HCT116 (cell line): ENCODE measurements around the gene PTCD1. TPM values are rescaled to one million over a fixed set of nuclear protein-coding genes. Genes with fewer than 3 reads are reported as not detected.

Experiments
- ATAC-seq: fragments of 200-7000 bp; cut with Tn5 transposase; 2 replicates; pipeline ENCODE4 v1.9.1; 2020; ENCODE audit warnings: mild to moderate bottlenecking, moderate library complexity
- BruUV-seq: library from RNA; stranded (reverse); fragments of 400-500 nt; replicated peaks from 2 replicates; lab custom pipeline; 2021; lab: Mats Ljungman, UMichigan
- CTCF ChIA-PET: fragments of 300-600 bp; sonication (Branson Sonifier 250); formaldehyde crosslinking; loops from one replicate; lab custom pipeline; 2021; ENCODE audit warnings: antibody characterized with exemption; lab: Charles Lee
- POLR2A ChIA-PET: fragments of 300-600, 350-600 bp; sonication (Branson Sonifier 250); formaldehyde crosslinking; loops from one replicate; lab custom pipeline; 2021; ENCODE audit warnings: antibody characterized with exemption; lab: Charles Lee
- RAD21 ChIA-PET, 2 experiments: fragments of 300-600 bp; sonication (Branson Sonifier 250); formaldehyde crosslinking; loops; one replicate each; lab custom pipeline; 2023; ENCODE audit warnings: low total read pairs in 2 of 2; ENCODE audit not compliant: uncharacterized antibody in 2 of 2, unreplicated experiment in 2 of 2, low non-redundant PET in 1 of 2; lab: Charles Lee
- DNase-seq: peaks from one replicate; pipeline ENCODE4 v3.0.0-alpha.2; 2010; ENCODE audit warnings: low read depth, low spot score
- H2AFZ ChIP-seq: fragments of 200-600 bp; shearing (Covaris generic), sonication (generic); 2 replicates; pipeline ENCODE4 v1.6.1; 2017; ENCODE audit warnings: low read depth, mixed run types, mixed read lengths, antibody characterized with exemption, low read length; ENCODE audit not compliant: poor library complexity, severe bottlenecking
- H3K27ac ChIP-seq: 2 replicates; pipeline ENCODE4 v1.5.1; 2012; ENCODE audit warnings: low read depth, low read length
- H3K27me3 ChIP-seq: fragments of 200-600 bp; sonication (generic); 2 replicates; pipeline ENCODE4 v1.6.1; 2016; ENCODE audit warnings: mixed run types, low read length, mixed read lengths; ENCODE audit not compliant: insufficient read depth
- H3K36me3 ChIP-seq, 2 experiments: fragments of 200-500 bp in 1 of 2; fragments of 200-600 bp in 1 of 2; sonication (Bioruptor generic) in 1 of 2; sonication (generic) in 1 of 2; 2 replicates each; pipeline versions ENCODE4 v1.5.1 to v1.6.1; 2014 to 2016; ENCODE audit warnings: low read length in 2 of 2, inconsistent platforms in 1 of 2, mixed read lengths in 1 of 2, mixed run types in 1 of 2; ENCODE audit not compliant: insufficient read depth in 2 of 2, control insufficient read depth in 1 of 2
- H3K4me1 ChIP-seq, 2 experiments: fragments of 200-600 bp in 1 of 2; sonication (generic) in 1 of 2; 2 replicates each; pipeline versions ENCODE4 v1.5.1 to v1.6.1; 2012 to 2017; ENCODE audit warnings: low read length in 2 of 2, inconsistent platforms in 1 of 2, mild to moderate bottlenecking in 1 of 2, mixed read lengths in 1 of 2, mixed run types in 1 of 2, moderate library complexity in 1 of 2; ENCODE audit not compliant: insufficient read depth in 2 of 2, control insufficient read depth in 1 of 2
- H3K4me2 ChIP-seq: fragments of 200-600 bp; sonication (generic); 2 replicates; pipeline ENCODE4 v1.6.1; 2017; ENCODE audit warnings: mixed run types, low read length, mixed read lengths
- H3K4me3 ChIP-seq, 2 experiments: fragments of 200-600 bp in 1 of 2; sonication (generic) in 1 of 2; replicated peaks in 1 of 2; 2 replicates each; pipeline ENCODE4 v1.5.1; 2011 to 2016; ENCODE audit warnings: low read length in 2 of 2, control low read depth in 1 of 2, low read depth in 1 of 2, mild to moderate bottlenecking in 1 of 2, mixed read lengths in 1 of 2, mixed run types in 1 of 2
- H3K79me2 ChIP-seq: fragments of 200-600 bp; sonication (generic); 2 replicates; pipeline ENCODE4 v1.6.1; 2017; ENCODE audit warnings: mild to moderate bottlenecking, mixed run types, low read length, moderate library complexity, mixed read lengths; ENCODE audit not compliant: insufficient read depth
- H3K9ac ChIP-seq: fragments of 200-600 bp; sonication (generic); 2 replicates; pipeline ENCODE4 v1.6.1; 2016; ENCODE audit warnings: low read length, mixed read lengths
- H3K9me2 ChIP-seq: fragments of 200-600 bp; sonication (generic), shearing (Covaris generic); 2 replicates; pipeline ENCODE4 v1.6.1; 2017; ENCODE audit warnings: mixed run types, mild to moderate bottlenecking, moderate library complexity; ENCODE audit not compliant: insufficient read depth
- H3K9me3 ChIP-seq, 2 experiments: fragments of 200-500 bp in 1 of 2; fragments of 200-600 bp in 1 of 2; sonication (Bioruptor generic) in 1 of 2; sonication (generic) in 1 of 2; 2 replicates each; pipeline ENCODE4 v1.6.1; 2014 to 2017; ENCODE audit warnings: low read length in 2 of 2, mixed read lengths in 2 of 2, inconsistent platforms in 1 of 2, low read depth in 1 of 2, mild to moderate bottlenecking in 1 of 2, mixed run types in 1 of 2, moderate library complexity in 1 of 2; ENCODE audit not compliant: control insufficient read depth in 1 of 2, insufficient read depth in 1 of 2
- H4K20me1 ChIP-seq: fragments of 200-600 bp; sonication (generic), shearing (Covaris generic); 2 replicates; pipeline ENCODE4 v1.6.1; 2017; ENCODE audit warnings: mixed run types, mild to moderate bottlenecking, moderate library complexity; ENCODE audit not compliant: insufficient read depth
- CBX3 ChIP-seq: IDR thresholded peaks from 2 replicates; pipeline ENCODE4 v1.6.1; 2012; ENCODE audit warnings: low read depth
- CEBPB ChIP-seq: IDR thresholded peaks from 2 replicates; pipeline ENCODE4 v1.6.1; 2012; ENCODE audit warnings: low read depth
- EGR1 ChIP-seq: IDR thresholded peaks from 2 replicates; pipeline ENCODE4 v1.6.1; 2012; ENCODE audit warnings: low read depth
- ELF1 ChIP-seq: IDR thresholded peaks from 2 replicates; pipeline ENCODE4 v1.6.1; 2012; ENCODE audit warnings: low read depth, borderline replicate concordance
- EZH2 ChIP-seq: fragments of 200-600 bp; sonication (generic); IDR thresholded peaks from 2 replicates; pipeline ENCODE4 v1.6.1; 2017; ENCODE audit warnings: antibody characterized with exemption, mixed run types
- EZH2phosphoT487 ChIP-seq: fragments of 200-600 bp; IDR thresholded peaks from 2 replicates; pipeline ENCODE4 v1.6.1; 2018; ENCODE audit warnings: antibody characterized with exemption, borderline replicate concordance
- JUND ChIP-seq: IDR thresholded peaks from 2 replicates; pipeline ENCODE4 v1.6.1; 2012
- POLR2A ChIP-seq: IDR thresholded peaks from 2 replicates; pipeline ENCODE4 v1.7.0; 2011; ENCODE audit warnings: borderline replicate concordance; ENCODE audit not compliant: insufficient read depth, insufficient read length; ENCODE audit errors: extremely low read depth
- RAD21 ChIP-seq: IDR thresholded peaks from 2 replicates; pipeline ENCODE4 v1.6.1; 2012; ENCODE audit warnings: low read depth, mild to moderate bottlenecking
- SIN3A ChIP-seq: IDR thresholded peaks from 2 replicates; pipeline ENCODE4 v1.6.1; 2012; ENCODE audit warnings: low read depth
- SP1 ChIP-seq: IDR thresholded peaks from 2 replicates; pipeline ENCODE4 v1.6.1; 2012; ENCODE audit warnings: low read depth
- SRF ChIP-seq: IDR thresholded peaks from 2 replicates; pipeline ENCODE4 v1.6.1; 2012; ENCODE audit warnings: low read depth
- ZFX ChIP-seq: fragments of 450-650 bp; IDR thresholded peaks from 2 replicates; pipeline ENCODE4 v1.6.1; 2017
- ZNF274 ChIP-seq: fragments of 200-500 bp; sonication (Bioruptor generic); IDR thresholded peaks from 2 replicates; pipeline ENCODE4 v1.6.1; 2014; ENCODE audit warnings: mild to moderate bottlenecking, low read depth, low read length, inconsistent platforms
- intact Hi-C: fragments of 100-400 bp; cut with micrococcal nuclease; formaldehyde crosslinking; loops from 2 replicates; pipeline ENCODE4 v1.10.0; 2022
- total RNA-seq: library from RNA; stranded (reverse); gene quantifications from one replicate; pipeline ENCODE4 v1.2.1, GENCODE V29; 2021; ENCODE audit not compliant: unreplicated experiment
- TF ChIP-seq, protein P1 (sequence below): IDR thresholded peaks from 2 replicates; pipeline ENCODE4 v1.6.1; 2012
- TF ChIP-seq, protein P2 (sequence below): IDR thresholded peaks from 2 replicates; pipeline ENCODE4 v1.6.1; 2011; ENCODE audit warnings: mild to moderate bottlenecking, low read length, moderate library complexity; ENCODE audit not compliant: insufficient replicate concordance; ENCODE audit errors: extremely low read depth
- TF ChIP-seq, protein P3 (sequence below), 3 experiments: fragments of 200-600 bp in 1 of 3; sonication (generic) in 1 of 3; IDR thresholded peaks in 2 of 3; conservative IDR thresholded peaks in 1 of 3; 2 replicates each; pipeline ENCODE4 v1.5.1; 2012 to 2017; ENCODE audit warnings: low read depth in 2 of 3, low read length in 2 of 3, antibody characterized with exemption in 1 of 3, borderline replicate concordance in 1 of 3, control low read depth in 1 of 3, mild to moderate bottlenecking in 1 of 3, mixed read lengths in 1 of 3, mixed run types in 1 of 3, moderate library complexity in 1 of 3; ENCODE audit not compliant: insufficient read depth in 1 of 3

Gene PTCD1
- total RNA-seq, 1 experiment from 2014 or later = 9.2 TPM

DNA sequence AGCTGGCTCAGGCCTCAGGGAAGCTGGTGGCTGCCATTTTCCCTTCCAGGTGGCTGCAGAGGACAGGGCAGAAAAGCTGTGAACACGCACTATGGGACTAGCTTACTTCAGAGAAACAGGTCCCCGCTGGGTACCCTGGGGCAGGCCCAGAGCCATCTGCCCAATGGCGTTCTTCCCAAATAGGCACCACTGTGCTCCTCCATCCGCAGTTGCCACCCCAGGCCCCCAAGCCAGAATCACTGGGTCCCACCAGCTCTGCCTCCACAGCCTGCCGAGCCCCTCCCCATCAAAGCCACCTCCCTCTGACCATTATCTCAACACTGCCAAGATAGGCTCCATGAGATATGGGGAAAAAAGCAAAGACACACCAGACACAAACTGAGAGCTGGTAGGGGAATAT is 18.4 kb downstream of the PTCD1 start:
- H3K79me2 ChIP-seq = peaks cover 18% of the 10 kb centered on the region; the same call in 1 of the 2 replicates
- H3K9ac ChIP-seq = no peak overlapping the region
- POLR2A ChIA-PET = interaction anchor here (1.2 kb wide), 1 partner anchor 11 kb away, joined by 5 read pairs; the partner anchor contains the start of genes BUD31 and PDAP1
- peaks cover 37 to 53% of the 10 kb centered on the region in 2 experiments for H3K36me3 ChIP-seq
- TF ChIP-seq, protein P1, sequence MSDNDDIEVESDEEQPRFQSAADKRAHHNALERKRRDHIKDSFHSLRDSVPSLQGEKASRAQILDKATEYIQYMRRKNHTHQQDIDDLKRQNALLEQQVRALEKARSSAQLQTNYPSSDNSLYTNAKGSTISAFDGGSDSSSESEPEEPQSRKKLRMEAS = no peak
- TF ChIP-seq CEBPB = no peak
- TF ChIP-seq ZFX = no peak
- TF ChIP-seq, all 23 proteins: peak for 0
- no TSS peak for BruUV-seq
- ATAC-seq (no peak), DNase-seq (no peak)
- Histone ChIP-seq H3K27me3 (no peaks in the 10 kb centered on the region), H3K4me2 (no peak overlapping the region), H3K9me3 (no peaks in the 10 kb centered on the region), H3K4me1 (no peaks in the 10 kb centered on the region), H3K4me3 (no peak overlapping the region), H3K27ac (no peak overlapping the region), H4K20me1 (no peaks in the 10 kb centered on the region), H3K9me2 (no peaks in the 10 kb centered on the region), H2AFZ (no peak overlapping the region)
- ChIA-PET CTCF (no interaction called here), RAD21 (no interaction called here)
- intact Hi-C loops = no loop called here

DNA sequence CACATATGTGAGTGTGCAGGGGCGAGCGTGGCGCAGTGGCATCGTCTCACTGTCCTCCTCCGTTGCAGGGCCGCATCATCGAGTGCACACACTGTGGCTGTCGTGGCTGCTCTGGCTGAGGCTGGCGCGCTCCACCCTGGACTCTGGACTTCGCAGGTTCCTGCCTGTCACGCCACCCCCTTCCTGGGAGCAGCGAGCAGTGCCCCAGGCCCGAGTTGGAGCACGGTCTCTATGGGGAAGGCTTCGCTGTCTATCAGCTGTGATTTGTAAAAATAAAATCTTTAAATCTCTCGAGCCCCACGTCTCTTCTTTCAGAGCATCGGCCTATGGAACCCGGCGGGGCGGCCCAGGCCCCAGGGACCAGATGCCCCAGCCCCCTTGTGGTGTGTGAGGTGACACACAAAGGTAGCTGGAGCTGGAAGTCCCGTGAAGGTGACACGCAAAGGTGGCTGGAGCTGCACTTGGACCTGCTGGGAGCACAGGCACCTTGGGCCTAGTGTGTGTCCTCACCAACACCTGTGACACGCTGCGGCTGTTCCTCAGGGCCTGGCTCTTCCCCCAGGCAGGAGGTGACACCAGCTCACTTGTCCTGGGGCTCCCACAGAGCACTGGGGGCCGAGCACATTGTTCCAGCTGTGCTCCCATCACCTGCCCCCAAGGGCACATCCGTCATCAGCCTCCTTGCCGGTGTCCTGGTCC is 19.1 kb downstream of the PTCD1 start:
- BruUV-seq = no TSS peak
- Histone ChIP-seq H3K9ac (no peak overlapping the region), H3K9me3 (no peaks in the 10 kb centered on the region), H4K20me1 (no peaks in the 10 kb centered on the region), H3K36me3 (peaks cover 38 to 52% of the 10 kb centered on the region in 2 experiments), H3K4me3 (no peak overlapping the region), H2AFZ (no peak overlapping the region), H3K27me3 (no peaks in the 10 kb centered on the region), H3K9me2 (no peaks in the 10 kb centered on the region), H3K27ac (no peak overlapping the region), H3K79me2 (peaks cover 21% of the 10 kb centered on the region; the same call in 1 of the 2 replicates), H3K4me2 (no peak overlapping the region), H3K4me1 (no peaks in the 10 kb centered on the region)
- CTCF ChIA-PET = no interaction called here
- ATAC-seq (peak; percentile 47), DNase-seq (no peak)
- RAD21 ChIA-PET = no interaction called here
- intact Hi-C loops = no loop called here
- POLR2A ChIA-PET = interaction anchor here (1.2 kb wide), 1 partner anchor 11 kb away, joined by 5 read pairs; the partner anchor contains the start of genes BUD31 and PDAP1
- TF ChIP-seq JUND (no peak), SP1 (no peak), EZH2 (no peak), EZH2phosphoT487 (no peak), ZNF274 (no peak), CEBPB (no peak), SRF (no peak), CBX3 (no peak), SIN3A (no peak), ZFX (no peak), POLR2A (no peak), ELF1 (no peak), EGR1 (no peak), RAD21 (no peak)
- TF ChIP-seq, protein P2, sequence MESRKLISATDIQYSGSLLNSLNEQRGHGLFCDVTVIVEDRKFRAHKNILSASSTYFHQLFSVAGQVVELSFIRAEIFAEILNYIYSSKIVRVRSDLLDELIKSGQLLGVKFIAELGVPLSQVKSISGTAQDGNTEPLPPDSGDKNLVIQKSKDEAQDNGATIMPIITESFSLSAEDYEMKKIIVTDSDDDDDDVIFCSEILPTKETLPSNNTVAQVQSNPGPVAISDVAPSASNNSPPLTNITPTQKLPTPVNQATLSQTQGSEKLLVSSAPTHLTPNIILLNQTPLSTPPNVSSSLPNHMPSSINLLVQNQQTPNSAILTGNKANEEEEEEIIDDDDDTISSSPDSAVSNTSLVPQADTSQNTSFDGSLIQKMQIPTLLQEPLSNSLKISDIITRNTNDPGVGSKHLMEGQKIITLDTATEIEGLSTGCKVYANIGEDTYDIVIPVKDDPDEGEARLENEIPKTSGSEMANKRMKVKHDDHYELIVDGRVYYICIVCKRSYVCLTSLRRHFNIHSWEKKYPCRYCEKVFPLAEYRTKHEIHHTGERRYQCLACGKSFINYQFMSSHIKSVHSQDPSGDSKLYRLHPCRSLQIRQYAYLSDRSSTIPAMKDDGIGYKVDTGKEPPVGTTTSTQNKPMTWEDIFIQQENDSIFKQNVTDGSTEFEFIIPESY = no peak
- TF ChIP-seq, protein P1 = no peak
- TF ChIP-seq, protein P3, sequence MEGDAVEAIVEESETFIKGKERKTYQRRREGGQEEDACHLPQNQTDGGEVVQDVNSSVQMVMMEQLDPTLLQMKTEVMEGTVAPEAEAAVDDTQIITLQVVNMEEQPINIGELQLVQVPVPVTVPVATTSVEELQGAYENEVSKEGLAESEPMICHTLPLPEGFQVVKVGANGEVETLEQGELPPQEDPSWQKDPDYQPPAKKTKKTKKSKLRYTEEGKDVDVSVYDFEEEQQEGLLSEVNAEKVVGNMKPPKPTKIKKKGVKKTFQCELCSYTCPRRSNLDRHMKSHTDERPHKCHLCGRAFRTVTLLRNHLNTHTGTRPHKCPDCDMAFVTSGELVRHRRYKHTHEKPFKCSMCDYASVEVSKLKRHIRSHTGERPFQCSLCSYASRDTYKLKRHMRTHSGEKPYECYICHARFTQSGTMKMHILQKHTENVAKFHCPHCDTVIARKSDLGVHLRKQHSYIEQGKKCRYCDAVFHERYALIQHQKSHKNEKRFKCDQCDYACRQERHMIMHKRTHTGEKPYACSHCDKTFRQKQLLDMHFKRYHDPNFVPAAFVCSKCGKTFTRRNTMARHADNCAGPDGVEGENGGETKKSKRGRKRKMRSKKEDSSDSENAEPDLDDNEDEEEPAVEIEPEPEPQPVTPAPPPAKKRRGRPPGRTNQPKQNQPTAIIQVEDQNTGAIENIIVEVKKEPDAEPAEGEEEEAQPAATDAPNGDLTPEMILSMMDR (IDR thresholded peaks at IDR 0.05 in 2 of 3, conservative IDR thresholded peaks at IDR 0.05 in 1 of 3; ENCODE audit: borderline replicate concordance in 1 of 3, insufficient read depth in 1 of 3, low read depth in 2 of 3, low read length in 2 of 3) = no peak
